KOPT-K1 (cell line): Measurements from ENCODE around the gene C11orf68.

Experiments used
- H3K27ac ChIP-seq: fragments of 200-600 bp; sonication (generic); 2 replicates; pipeline ENCODE4 v1.5.1; 2016; ENCODE audit warnings: antibody characterized with exemption, mild to moderate bottlenecking, low read depth, low read length; ENCODE audit not compliant: poor library complexity, severe bottlenecking
- H3K36me3 ChIP-seq: fragments of 200-600 bp; sonication (generic); 2 replicates; pipeline ENCODE4 v1.5.1; 2017; ENCODE audit warnings: antibody characterized with exemption, mild to moderate bottlenecking, low read length, moderate library complexity; ENCODE audit not compliant: insufficient read depth
- H3K9me3 ChIP-seq: fragments of 200-600 bp; sonication (generic); 2 replicates; pipeline ENCODE4 v1.5.1; 2017; ENCODE audit warnings: antibody characterized with exemption, low read length, mild to moderate bottlenecking; ENCODE audit not compliant: insufficient read depth, poor library complexity, severe bottlenecking

The C11orf68 gene

DNA sequence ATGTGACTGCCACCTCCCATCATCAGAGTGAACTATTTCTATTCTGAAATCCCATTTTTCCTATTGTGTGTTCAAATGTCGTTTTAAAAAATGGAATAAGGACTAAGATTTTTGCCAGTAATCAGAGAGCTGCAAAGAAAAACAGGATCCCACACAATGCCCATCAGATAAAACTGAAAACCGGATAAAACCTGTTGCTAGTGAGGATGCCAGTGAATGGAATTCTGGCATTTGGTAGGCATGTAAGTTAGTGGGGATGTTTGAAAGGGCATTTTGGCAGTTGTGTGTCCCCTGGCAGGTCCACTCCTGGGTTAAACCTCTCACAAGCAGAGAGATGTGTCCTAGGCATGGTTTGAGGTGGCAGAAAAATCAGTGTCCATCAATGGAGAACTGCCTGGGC lies 6.5 kb upstream of the C11orf68 start:
- no peaks in the 10 kb centered on the region for H3K9me3 ChIP-seq
- peaks cover 43% of the 10 kb centered on the region for H3K36me3 ChIP-seq
- no peak overlapping the region for H3K27ac ChIP-seq

DNA sequence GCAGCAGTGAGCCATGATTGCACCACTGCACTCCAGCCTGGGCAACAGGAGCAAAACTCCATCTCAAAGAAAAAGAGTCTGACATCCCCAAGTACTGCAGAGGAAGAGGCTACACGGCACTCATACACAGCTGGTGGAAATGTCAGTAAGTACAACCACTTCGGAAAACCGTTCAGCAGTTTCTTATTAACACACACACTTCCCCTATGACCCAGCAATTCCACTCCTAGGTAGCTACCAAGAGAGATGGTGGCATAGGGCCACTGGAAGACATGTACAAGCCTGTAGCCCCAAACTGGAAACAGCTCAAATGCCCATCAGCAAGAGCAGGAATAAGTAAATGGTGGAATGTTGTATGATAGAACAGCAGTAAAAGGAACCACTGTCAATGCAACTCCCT lies 3.7 kb upstream of the C11orf68 start:
- no peak overlapping the region for H3K27ac ChIP-seq
- H3K9me3 ChIP-seq, result no peaks in the 10 kb centered on the region
- H3K36me3 ChIP-seq, result peaks cover 43% of the 10 kb centered on the region

GRCh38 chr11:65921876-65922275 lies 3.0 kb upstream of the C11orf68 start:
- Histone ChIP-seq H3K36me3 (peaks cover 43% of the 10 kb centered on the region), H3K27ac (no peak overlapping the region), H3K9me3 (no peaks in the 10 kb centered on the region)

GRCh38 chr11:65921033-65921555 lies 2.2 kb upstream of the C11orf68 start:
- H3K36me3 ChIP-seq, result peaks cover 43% of the 10 kb centered on the region
- H3K27ac ChIP-seq, result peak overlapping the region; percentile 84
- H3K9me3 ChIP-seq, result no peaks in the 10 kb centered on the region

GRCh38 chr11:65920372-65920802 lies 1.5 kb upstream of the C11orf68 start:
- Histone ChIP-seq H3K27ac (peak overlapping the region; percentile 84), H3K36me3 (peaks cover 42% of the 10 kb centered on the region), H3K9me3 (no peaks in the 10 kb centered on the region)

- Histone ChIP-seq H3K36me3 (peaks cover 37% of the 10 kb centered on the region), H3K27ac (peak overlapping the region; percentile 84), H3K9me3 (no peaks in the 10 kb centered on the region)
Measured at GRCh38 chr11:65919573-65920371, 910 bp upstream of the C11orf68 start.

GRCh38 chr11:65919141-65919572 lies 295 bp upstream of the C11orf68 start, which contains the start of gene DRAP1:
Gene DRAP1, plus strand, starts transcription at chr11:65919426. Its CDS starts 76 bp downstream, at chr11:65919502.
- Histone ChIP-seq H3K27ac (peak within 1 kb of the TSS; percentile 90), H3K36me3 (peaks cover 31% of the 10 kb centered on the region)

DNA sequence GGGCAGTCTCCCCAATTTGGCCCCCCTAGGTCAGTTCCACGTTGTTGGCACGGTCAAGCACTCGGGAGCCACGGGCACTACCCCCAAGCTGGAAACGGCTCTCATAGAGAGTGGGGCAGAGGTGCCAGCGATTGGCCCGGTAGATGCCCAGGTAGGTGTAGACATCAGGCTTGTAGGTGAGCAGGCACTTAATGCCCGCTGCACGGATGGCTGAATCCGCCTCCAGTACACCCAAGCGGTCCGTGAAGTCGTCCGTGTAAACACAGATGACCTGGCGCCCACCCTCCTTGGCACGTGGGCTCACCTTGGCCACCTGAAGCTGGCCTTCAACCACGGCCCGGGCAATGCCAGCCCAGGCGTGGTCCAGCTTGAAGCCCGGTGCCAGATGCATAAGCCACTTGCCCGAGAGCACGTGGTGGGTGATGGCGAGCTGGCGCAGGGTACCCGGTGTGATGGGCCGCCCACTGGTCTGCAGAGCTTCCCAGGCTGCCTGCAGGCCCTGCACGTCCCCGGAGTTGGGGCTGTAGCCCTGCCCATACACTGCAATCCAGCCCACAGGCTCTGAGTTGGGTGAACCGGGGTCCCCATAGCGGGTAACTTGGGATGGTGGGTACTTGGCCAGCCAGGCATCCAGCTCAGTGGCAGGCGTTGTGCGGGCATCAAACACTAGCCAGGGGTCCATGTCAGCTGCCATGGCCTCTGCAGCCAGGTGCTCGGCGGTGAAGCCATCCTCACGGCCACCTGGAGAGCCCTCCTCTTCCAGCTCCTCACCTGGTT lies 1.2 kb downstream of the C11orf68 start:
- Histone ChIP-seq H3K27ac (peak overlapping the region; percentile 90), H3K36me3 (peaks cover 20% of the 10 kb centered on the region)

More at GRCh38 chr11:65919141-65919572, 295 bp upstream of the C11orf68 start, which contains the start of gene DRAP1:
- no peaks in the 10 kb centered on the region for H3K9me3 ChIP-seq

DNA sequence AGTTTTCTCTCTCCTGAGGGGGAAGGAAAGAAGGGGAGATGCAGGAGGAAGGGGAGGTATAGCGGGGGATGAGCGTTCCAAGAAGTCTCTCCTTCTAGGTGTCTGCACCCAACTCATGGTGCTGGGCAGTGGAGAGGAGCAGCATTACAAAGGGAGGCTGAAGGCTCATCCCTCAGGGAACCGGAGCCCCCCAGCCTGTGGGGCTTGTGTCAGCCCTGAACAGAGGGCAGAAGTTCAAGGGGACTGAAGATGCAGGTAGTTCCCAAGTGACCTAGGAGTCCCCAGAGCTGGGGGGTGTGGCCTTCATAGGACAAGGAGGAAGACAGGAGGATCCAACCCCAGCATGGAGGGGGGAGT lies 1.8 kb downstream of the C11orf68 start:
- Histone ChIP-seq H3K9me3 (no peaks in the 10 kb centered on the region), H3K27ac (no peak overlapping the region), H3K36me3 (peaks cover 15% of the 10 kb centered on the region)

More for the DNA sequence above, 1.2 kb downstream of the C11orf68 start:
- H3K9me3 ChIP-seq, result no peaks in the 10 kb centered on the region

- Histone ChIP-seq H3K27ac (no peak overlapping the region), H3K36me3 (peaks cover 8% of the 10 kb centered on the region; the same call in 1 of the 2 replicates), H3K9me3 (no peaks in the 10 kb centered on the region)
Measured at GRCh38 chr11:65916391-65916790, 2.5 kb downstream of the C11orf68 start.

DNA sequence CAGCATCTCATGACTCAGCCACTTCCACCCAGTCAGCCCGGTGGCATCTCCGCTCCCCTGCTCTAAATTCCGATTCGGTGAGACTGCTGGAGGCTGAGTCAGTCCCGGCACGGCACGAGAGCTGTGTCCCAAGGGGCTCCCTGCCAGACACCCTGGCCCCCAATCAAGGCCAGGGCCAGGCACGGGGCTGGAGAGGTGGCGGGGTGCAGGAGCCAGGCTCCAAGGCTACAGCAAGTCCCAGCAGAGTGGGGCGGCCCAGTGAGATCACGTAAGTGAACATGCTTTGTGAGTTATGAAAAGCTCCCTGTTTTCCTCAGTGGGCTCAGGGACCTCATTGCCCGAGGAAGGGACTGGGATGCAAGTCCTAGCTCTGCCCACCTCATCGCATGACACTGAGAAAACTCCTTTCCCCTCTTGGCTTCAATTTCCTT lies 3.0 kb downstream of the C11orf68 start:
- Histone ChIP-seq H3K27ac (no peak overlapping the region), H3K9me3 (no peaks in the 10 kb centered on the region), H3K36me3 (peaks cover 4% of the 10 kb centered on the region; the same call in 1 of the 2 replicates)

DNA sequence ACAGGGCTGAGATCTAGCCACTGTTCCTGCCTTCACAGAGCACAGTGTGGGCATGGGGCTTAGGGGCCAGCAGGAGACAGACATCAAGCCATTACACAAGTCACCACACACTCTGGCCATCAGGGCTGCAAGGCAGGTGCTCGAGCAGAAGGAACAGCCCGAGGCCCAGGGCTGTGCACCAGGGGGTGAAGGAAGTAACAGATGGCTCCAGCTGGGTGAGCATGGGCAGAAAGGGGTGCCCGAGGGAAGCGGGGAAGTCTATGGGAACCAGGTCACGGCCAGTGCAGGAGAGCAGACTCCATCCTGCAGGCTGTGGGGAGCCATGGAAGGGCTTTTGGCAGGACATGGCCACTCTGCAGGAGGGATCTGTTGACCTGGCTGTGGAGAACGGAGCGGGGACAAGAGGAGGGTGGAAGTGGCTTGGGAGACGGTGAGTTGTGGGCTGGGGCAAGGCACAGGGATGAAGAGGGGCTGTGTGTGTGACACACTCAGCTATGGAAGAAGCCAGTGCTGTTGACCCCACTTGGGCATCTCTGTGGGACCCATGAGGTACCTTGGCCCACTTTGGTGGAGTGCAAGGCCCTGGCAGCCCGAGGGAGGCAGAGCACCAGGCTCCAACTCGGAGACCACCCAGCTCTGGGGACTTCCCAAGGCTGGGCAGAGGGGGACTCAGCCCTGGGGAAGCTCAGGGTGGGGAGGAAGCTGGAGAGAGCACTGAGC lies 3.6 kb downstream of the C11orf68 start:
- H3K9me3 ChIP-seq, result no peaks in the 10 kb centered on the region
- no peak overlapping the region for H3K27ac ChIP-seq
- no peaks in the 10 kb centered on the region for H3K36me3 ChIP-seq

- Histone ChIP-seq H3K27ac (no peak overlapping the region), H3K9me3 (no peaks in the 10 kb centered on the region), H3K36me3 (no peaks in the 10 kb centered on the region)
Measured at GRCh38 chr11:65912845-65913244, 6.0 kb downstream of the C11orf68 start.

DNA sequence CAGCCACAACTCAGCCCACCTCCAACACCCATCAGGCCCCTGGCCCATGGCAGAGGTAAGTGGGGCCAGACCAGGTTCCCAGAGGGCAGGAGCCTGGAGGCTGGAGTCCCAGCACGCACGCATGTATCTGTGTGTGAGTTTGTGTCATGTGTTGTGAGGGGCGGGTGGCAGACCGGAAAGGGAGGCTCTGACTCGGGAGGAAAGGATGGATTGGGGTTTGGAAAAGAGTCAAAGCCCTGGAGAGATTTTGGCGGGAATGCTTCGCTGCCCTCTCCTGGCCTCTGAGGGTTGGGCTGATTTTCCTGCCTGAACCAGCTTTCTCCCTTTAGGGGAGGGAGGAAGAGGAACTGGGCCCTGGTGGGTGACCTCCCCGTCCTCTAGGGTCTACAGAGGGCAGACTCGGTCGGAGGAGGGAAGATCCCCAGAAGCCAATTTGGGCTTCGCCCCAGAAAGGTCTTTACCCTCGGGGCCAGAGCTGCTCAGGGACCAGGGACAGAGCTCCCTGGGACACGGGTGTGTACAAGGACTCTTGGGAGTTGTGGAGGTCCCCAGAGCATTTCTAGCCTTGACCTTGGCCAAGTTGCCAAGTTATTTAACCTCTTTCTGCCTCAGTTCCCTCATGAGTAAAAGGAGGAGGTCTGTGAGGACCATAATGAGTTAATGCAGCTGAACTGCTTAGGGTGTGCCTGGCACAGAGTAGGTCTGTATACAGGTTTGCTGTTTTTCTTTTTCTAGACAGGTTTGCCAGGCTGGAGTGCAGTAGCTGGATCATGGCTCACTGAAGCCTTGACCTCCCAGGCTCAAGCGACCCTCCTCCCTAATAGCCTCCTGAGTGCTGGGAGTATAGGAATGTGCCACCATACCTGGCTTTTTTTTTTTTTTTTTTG lies 6.9 kb downstream of the C11orf68 start:
- no peak overlapping the region for H3K27ac ChIP-seq
- H3K9me3 ChIP-seq, result no peaks in the 10 kb centered on the region
- H3K36me3 ChIP-seq, result no peaks in the 10 kb centered on the region
